HEK293 (cell line): ENCODE data around the gene PCSK5.

Experiments
- BCL11B ChIP-seq: fragments of 450-650 bp; formaldehyde crosslinking; IDR thresholded peaks from 2 replicates; pipeline ENCODE4 v1.5.1; 2016; ENCODE audit warnings: low read depth, missing biosample characterization, missing genetic modification characterization
- EGR2 ChIP-seq: fragments of 450-650 bp; formaldehyde crosslinking; IDR thresholded peaks from 2 replicates; pipeline ENCODE4 v1.5.1; 2016; ENCODE audit warnings: low read depth, missing biosample characterization, missing genetic modification characterization
- HOXA7 ChIP-seq: sonication (generic); formaldehyde crosslinking; IDR thresholded peaks from 2 replicates; pipeline ENCODE4 v1.8.1; 2022; ENCODE audit warnings: missing genetic modification reagents, borderline replicate concordance
- IKZF3 ChIP-seq: fragments of 450-650 bp; IDR thresholded peaks from 2 replicates; pipeline ENCODE4 v1.5.0; 2018; ENCODE audit warnings: missing biosample characterization, mild to moderate bottlenecking, missing genetic modification characterization, moderate library complexity
- INSM2 ChIP-seq: fragments of 450-650 bp; formaldehyde crosslinking; IDR thresholded peaks from 2 replicates; pipeline ENCODE4 v1.5.1; 2016; ENCODE audit warnings: missing biosample characterization, missing genetic modification characterization
- KLF8 ChIP-seq: fragments of 450-650 bp; formaldehyde crosslinking; IDR thresholded peaks from 2 replicates; pipeline ENCODE4 v1.5.1; 2016; ENCODE audit warnings: missing biosample characterization, missing genetic modification characterization
- PRDM2 ChIP-seq: fragments of 450-650 bp; formaldehyde crosslinking; IDR thresholded peaks from 2 replicates; pipeline ENCODE4 v1.5.1; 2016; ENCODE audit warnings: missing biosample characterization, missing genetic modification characterization, borderline replicate concordance
- SP7 ChIP-seq: fragments of 450-650 bp; formaldehyde crosslinking; IDR thresholded peaks from 2 replicates; pipeline ENCODE4 v1.5.1; 2016; ENCODE audit warnings: missing biosample characterization, missing genetic modification characterization
- ZBTB10 ChIP-seq: fragments of 450-650 bp; formaldehyde crosslinking; IDR thresholded peaks from 2 replicates; pipeline ENCODE4 v1.5.1; 2016; ENCODE audit warnings: missing biosample characterization, missing genetic modification characterization
- ZFP3 ChIP-seq: fragments of 450-650 bp; formaldehyde crosslinking; IDR thresholded peaks from 2 replicates; pipeline ENCODE4 v1.5.1; 2016; ENCODE audit warnings: low read depth, missing biosample characterization, missing genetic modification characterization
- ZNF10 ChIP-seq: fragments of 450-650 bp; formaldehyde crosslinking; IDR thresholded peaks from 2 replicates; pipeline ENCODE4 v1.5.1; 2017; ENCODE audit warnings: missing biosample characterization, missing genetic modification characterization
- ZNF132 ChIP-seq: fragments of 450-650 bp; formaldehyde crosslinking; IDR thresholded peaks from 2 replicates; pipeline ENCODE4 v1.5.1; 2017; ENCODE audit warnings: missing biosample characterization, missing genetic modification characterization, borderline replicate concordance
- ZNF138 ChIP-seq: fragments of 450-650 bp; formaldehyde crosslinking; IDR thresholded peaks from 2 replicates; pipeline ENCODE4 v1.5.1; 2016; ENCODE audit warnings: missing biosample characterization, missing genetic modification characterization, borderline replicate concordance
- ZNF2 ChIP-seq: fragments of 450-650 bp; formaldehyde crosslinking; IDR thresholded peaks from 2 replicates; pipeline ENCODE4 v1.5.1; 2016; ENCODE audit warnings: missing biosample characterization, missing genetic modification characterization
- ZNF266 ChIP-seq: fragments of 450-650 bp; formaldehyde crosslinking; IDR thresholded peaks from 2 replicates; pipeline ENCODE4 v1.5.1; 2016; ENCODE audit warnings: missing biosample characterization, missing genetic modification characterization, low read depth
- ZNF292 ChIP-seq: fragments of 450-650 bp; formaldehyde crosslinking; IDR thresholded peaks from 2 replicates; pipeline ENCODE4 v1.5.1; 2016; ENCODE audit warnings: low read depth, missing biosample characterization, missing genetic modification characterization, borderline replicate concordance
- ZNF529 ChIP-seq: fragments of 450-650 bp; formaldehyde crosslinking; IDR thresholded peaks from 2 replicates; pipeline ENCODE4 v1.5.1; 2017; ENCODE audit warnings: missing genetic modification characterization, missing biosample characterization; ENCODE audit not compliant: insufficient replicate concordance
- ZNF654 ChIP-seq: fragments of 450-650 bp; formaldehyde crosslinking; IDR thresholded peaks from 2 replicates; pipeline ENCODE4 v1.5.1; 2016; ENCODE audit warnings: low read depth, missing biosample characterization, missing genetic modification characterization
- ZNF658 ChIP-seq: fragments of 450-650 bp; formaldehyde crosslinking; IDR thresholded peaks from 2 replicates; pipeline ENCODE4; 2016; ENCODE audit warnings: missing biosample characterization, missing genetic modification characterization
- TF ChIP-seq, protein P1 (sequence below): fragments of 450-650 bp; formaldehyde crosslinking; IDR thresholded peaks from 2 replicates; pipeline ENCODE4 v1.5.1; 2017; ENCODE audit warnings: missing biosample characterization, mild to moderate bottlenecking, missing genetic modification characterization, moderate library complexity
- TF ChIP-seq, protein P2 (sequence below): fragments of 450-650 bp; formaldehyde crosslinking; IDR thresholded peaks from 2 replicates; pipeline ENCODE4 v1.5.1; 2016; ENCODE audit warnings: missing biosample characterization, missing genetic modification characterization
- TF ChIP-seq, protein P3 (sequence below): fragments of 450-650 bp; formaldehyde crosslinking; IDR thresholded peaks from 2 replicates; pipeline ENCODE4 v1.5.0; 2017; ENCODE audit warnings: missing biosample characterization, missing genetic modification characterization, borderline replicate concordance

Gene PCSK5

DNA sequence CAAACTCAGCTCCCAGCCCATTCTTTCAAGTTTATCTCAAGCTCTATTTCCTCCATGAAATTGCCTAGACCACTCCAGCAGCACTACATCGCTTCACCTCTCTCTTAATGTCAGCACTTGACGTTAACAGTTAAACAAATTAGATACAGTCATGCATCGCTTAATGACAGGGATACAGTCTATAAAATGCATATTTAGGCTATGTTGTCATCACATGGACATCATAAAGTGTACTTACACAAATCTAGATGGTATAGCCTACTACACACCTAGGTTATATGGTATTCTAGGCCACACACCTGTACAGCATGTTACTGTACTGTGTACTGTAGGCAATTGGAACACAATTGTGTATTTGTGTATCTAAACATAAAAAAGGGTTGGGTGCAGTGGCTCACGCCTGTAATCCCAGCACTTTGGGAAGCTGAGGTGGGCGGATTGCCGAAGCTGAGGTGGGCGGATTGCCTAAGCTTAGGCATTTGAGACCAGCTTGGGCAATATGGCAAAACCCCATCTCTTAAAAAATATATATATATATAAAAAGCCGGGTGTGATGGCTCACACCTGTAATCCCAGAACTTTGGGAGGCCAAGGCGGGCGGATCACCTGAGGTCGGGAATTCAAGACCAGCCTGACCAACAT, 13.4 kb upstream of the PCSK5 start (continued):
- TF ChIP-seq ZBTB10 (tag by site-specific recombination) = no peak
- TF ChIP-seq, protein P1, sequence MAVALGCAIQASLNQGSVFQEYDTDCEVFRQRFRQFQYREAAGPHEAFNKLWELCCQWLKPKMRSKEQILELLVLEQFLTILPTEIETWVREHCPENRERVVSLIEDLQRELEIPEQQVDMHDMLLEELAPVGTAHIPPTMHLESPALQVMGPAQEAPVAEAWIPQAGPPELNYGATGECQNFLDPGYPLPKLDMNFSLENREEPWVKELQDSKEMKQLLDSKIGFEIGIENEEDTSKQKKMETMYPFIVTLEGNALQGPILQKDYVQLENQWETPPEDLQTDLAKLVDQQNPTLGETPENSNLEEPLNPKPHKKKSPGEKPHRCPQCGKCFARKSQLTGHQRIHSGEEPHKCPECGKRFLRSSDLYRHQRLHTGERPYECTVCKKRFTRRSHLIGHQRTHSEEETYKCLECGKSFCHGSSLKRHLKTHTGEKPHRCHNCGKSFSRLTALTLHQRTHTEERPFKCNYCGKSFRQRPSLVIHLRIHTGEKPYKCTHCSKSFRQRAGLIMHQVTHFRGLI (tag by site-specific recombination) = no peak
- no peak for TF ChIP-seq ZNF266 (tag by site-specific recombination)
- peak; percentile 66; the same call in 1 of the 2 replicates for TF ChIP-seq INSM2 (tag by site-specific recombination)
- TF ChIP-seq BCL11B (tag by site-specific recombination) = peak; percentile 32; the same call in 1 of the 2 replicates
- TF ChIP-seq ZNF658 (tag by site-specific recombination) = no peak
- peak; percentile 81 for TF ChIP-seq KLF8 (tag by site-specific recombination)
- TF ChIP-seq ZNF2 (tag by site-specific recombination) = peak; percentile 51; the same call in 1 of the 2 replicates
- TF ChIP-seq ZNF132 (tag by site-specific recombination) = no peak
- TF ChIP-seq ZFP3 (tag by site-specific recombination) = no peak
- TF ChIP-seq, protein P2, sequence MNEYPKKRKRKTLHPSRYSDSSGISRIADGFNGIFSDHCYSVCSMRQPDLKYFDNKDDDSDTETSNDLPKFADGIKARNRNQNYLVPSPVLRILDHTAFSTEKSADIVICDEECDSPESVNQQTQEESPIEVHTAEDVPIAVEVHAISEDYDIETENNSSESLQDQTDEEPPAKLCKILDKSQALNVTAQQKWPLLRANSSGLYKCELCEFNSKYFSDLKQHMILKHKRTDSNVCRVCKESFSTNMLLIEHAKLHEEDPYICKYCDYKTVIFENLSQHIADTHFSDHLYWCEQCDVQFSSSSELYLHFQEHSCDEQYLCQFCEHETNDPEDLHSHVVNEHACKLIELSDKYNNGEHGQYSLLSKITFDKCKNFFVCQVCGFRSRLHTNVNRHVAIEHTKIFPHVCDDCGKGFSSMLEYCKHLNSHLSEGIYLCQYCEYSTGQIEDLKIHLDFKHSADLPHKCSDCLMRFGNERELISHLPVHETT (tag by site-specific recombination) = peak; percentile 70; the same call in 1 of the 2 replicates
- TF ChIP-seq ZNF292 (tag by site-specific recombination) = no peak
- TF ChIP-seq ZNF529 (tag by site-specific recombination) = no peak
- 0 out of 2 replicates have a peak, but pooled peaks have one; percentile 12 for TF ChIP-seq EGR2
- no peak for TF ChIP-seq ZNF654 (tag by site-specific recombination)
- TF ChIP-seq IKZF3 = 0 out of 2 replicates have a peak, but pooled peaks have one; percentile 30
- TF ChIP-seq, protein P3, sequence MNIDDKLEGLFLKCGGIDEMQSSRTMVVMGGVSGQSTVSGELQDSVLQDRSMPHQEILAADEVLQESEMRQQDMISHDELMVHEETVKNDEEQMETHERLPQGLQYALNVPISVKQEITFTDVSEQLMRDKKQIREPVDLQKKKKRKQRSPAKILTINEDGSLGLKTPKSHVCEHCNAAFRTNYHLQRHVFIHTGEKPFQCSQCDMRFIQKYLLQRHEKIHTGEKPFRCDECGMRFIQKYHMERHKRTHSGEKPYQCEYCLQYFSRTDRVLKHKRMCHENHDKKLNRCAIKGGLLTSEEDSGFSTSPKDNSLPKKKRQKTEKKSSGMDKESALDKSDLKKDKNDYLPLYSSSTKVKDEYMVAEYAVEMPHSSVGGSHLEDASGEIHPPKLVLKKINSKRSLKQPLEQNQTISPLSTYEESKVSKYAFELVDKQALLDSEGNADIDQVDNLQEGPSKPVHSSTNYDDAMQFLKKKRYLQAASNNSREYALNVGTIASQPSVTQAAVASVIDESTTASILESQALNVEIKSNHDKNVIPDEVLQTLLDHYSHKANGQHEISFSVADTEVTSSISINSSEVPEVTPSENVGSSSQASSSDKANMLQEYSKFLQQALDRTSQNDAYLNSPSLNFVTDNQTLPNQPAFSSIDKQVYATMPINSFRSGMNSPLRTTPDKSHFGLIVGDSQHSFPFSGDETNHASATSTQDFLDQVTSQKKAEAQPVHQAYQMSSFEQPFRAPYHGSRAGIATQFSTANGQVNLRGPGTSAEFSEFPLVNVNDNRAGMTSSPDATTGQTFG = no peak
- 0 out of 2 replicates have a peak, but pooled peaks have one; percentile 37 for TF ChIP-seq ZNF10 (tag by site-specific recombination)
- TF ChIP-seq SP7 = peak; percentile 93
- no peak for TF ChIP-seq PRDM2 (tag by site-specific recombination)
- no peak for TF ChIP-seq ZNF138 (tag by site-specific recombination)
- TF ChIP-seq HOXA7 (CRISPR knock-in tag) = no peak
